Measurements from ENCODE around the gene METAP1. TPM values are rescaled to one million over a fixed set of nuclear protein-coding genes. Genes with fewer than 3 reads are reported as not detected.

The METAP1 gene
- polyA plus RNA-seq, 2 of the 4 experiments (the other 2 are of a cell fraction) = 68.2 to 106 TPM

- TF ChIP-seq ATOH8 (CRISPR knock-in tag; IDR thresholded peaks at IDR 0.05; ENCODE audit: low read depth) (no peak), CEBPB (IDR thresholded peaks at IDR 0.05) (no peak), NFE2L2 (conservative IDR thresholded peaks at IDR 0.05; ENCODE audit: low read length) (no peak)
Measured at GRCh38 chr4:98996056-98996764, 689 bp downstream of the METAP1 start (continued).

- ATAC-seq (no peak), DNase-seq (ENCODE audit: low read depth in 1 of 2, low spot score in 1 of 2) (no peak), FAIRE-seq (no peak)
- peak overlapping the region; percentile 82 for H3K4me2 ChIP-seq
- peak overlapping the region; percentile 93 to 99 for H3K27ac ChIP-seq
- H3K9me3 ChIP-seq = no peaks in the 10 kb centered on the region
- POLR2A ChIA-PET = no interaction called here
- H3K4me3 ChIP-seq = peak overlapping the region; percentile 91
- 49% methylated on average over 5 of the region's 5 CpGs for WGBS (ENCODE audit: missing lambda C conversion rate)
- peaks cover 25% of the 10 kb centered on the region; the same call in 2 of the 3 replicates for H3K4me1 ChIP-seq
- TF ChIP-seq ATOH8 (CRISPR knock-in tag; IDR thresholded peaks at IDR 0.05; ENCODE audit: low read depth) (no peak), E2F6 (IDR thresholded peaks at IDR 0.05; ENCODE audit: borderline replicate concordance, low read depth) (no peak), RAD21 (conservative IDR thresholded peaks at IDR 0.05 in 1 of 2, IDR thresholded peaks at IDR 0.05 in 1 of 2) (no peak), JUN (IDR thresholded peaks at IDR 0.05) (no peak), PBX3 (IDR thresholded peaks at IDR 0.05) (no peak), HOXB5 (CRISPR knock-in tag; IDR thresholded peaks at IDR 0.05) (no peak), CTCF (IDR thresholded peaks at IDR 0.05) (no peak), MAX (IDR thresholded peaks at IDR 0.05) (no peak), HOXB13 (CRISPR knock-in tag; IDR thresholded peaks at IDR 0.05; ENCODE audit: low read depth) (no peak), BHLHE40 (IDR thresholded peaks at IDR 0.05; ENCODE audit: low read depth, low read length) (no peak), CBX2 (IDR thresholded peaks at IDR 0.05; ENCODE audit: borderline replicate concordance, low read depth) (no peak), PHF8 (IDR thresholded peaks at IDR 0.05; ENCODE audit: borderline replicate concordance, low read depth) (no peak), NPAS2 (CRISPR knock-in tag; IDR thresholded peaks at IDR 0.05; ENCODE audit: borderline replicate concordance) (no peak), POLR2A (IDR thresholded peaks at IDR 0.05; ENCODE audit: low read length) (no peak), TFCP2L1 (CRISPR knock-in tag; IDR thresholded peaks at IDR 0.05) (no peak), CBX8 (IDR thresholded peaks at IDR 0.05) (no peak), ESRRA (IDR thresholded peaks at IDR 0.05; ENCODE audit: borderline replicate concordance, low read length) (no peak), ZC3H11A (IDR thresholded peaks at IDR 0.05) (no peak), KDM5A (IDR thresholded peaks at IDR 0.05) (no peak), MAZ (IDR thresholded peaks at IDR 0.05; ENCODE audit: borderline replicate concordance, low read depth, low read length) (no peak)
- CTCF ChIA-PET = interaction anchor here (1.1 to 5.3 kb wide), 2 partner anchors 9 to 60 kb away, joined by 4 to 79 read pairs; no protein-coding TSS in a partner anchor
Measured at GRCh38 chr4:98996765-98997068, 1.2 kb downstream of the METAP1 start.

Measured in A549 (cell line).